ENCODE measurements around the gene GLIPR2.

Gene GLIPR2

GRCh38 chr9:36110434-36110833 lies 26.1 kb upstream of the GLIPR2 start:
- TF ChIP-seq CTCF (IDR thresholded peaks at IDR 0.05; ENCODE audit: control insufficient read depth, insufficient read depth, low read depth, low read length, missing control alignments), result peak; percentile 15
- no peak overlapping the region for H3K4me3 ChIP-seq (ENCODE audit: control insufficient read depth, low read depth, low read length)
- DNase-seq (ENCODE audit: low read depth), result no peak

- no peak overlapping the region for H3K4me3 ChIP-seq (ENCODE audit: control insufficient read depth, low read depth, low read length)
- no peak for TF ChIP-seq CTCF (IDR thresholded peaks at IDR 0.05; ENCODE audit: control insufficient read depth, insufficient read depth, low read depth, low read length, missing control alignments)
Observed at GRCh38 chr9:36112516-36112915, 24.0 kb upstream of the GLIPR2 start.

GRCh38 chr9:36113999-36114398 lies 22.5 kb upstream of the GLIPR2 start:
- no peak for DNase-seq (ENCODE audit: low read depth)
- TF ChIP-seq CTCF (IDR thresholded peaks at IDR 0.05; ENCODE audit: control insufficient read depth, insufficient read depth, low read depth, low read length, missing control alignments), result no peak
- no peak overlapping the region for H3K4me3 ChIP-seq (ENCODE audit: control insufficient read depth, low read depth, low read length)

More at GRCh38 chr9:36112516-36112915, 24.0 kb upstream of the GLIPR2 start:
- DNase-seq (ENCODE audit: low read depth), result no peak

GRCh38 chr9:36116593-36116992 lies 19.9 kb upstream of the GLIPR2 start:
- H3K4me3 ChIP-seq (ENCODE audit: control insufficient read depth, low read depth, low read length), result no peak overlapping the region
- TF ChIP-seq CTCF (IDR thresholded peaks at IDR 0.05; ENCODE audit: control insufficient read depth, insufficient read depth, low read depth, low read length, missing control alignments), result no peak
- DNase-seq (ENCODE audit: low read depth), result no peak

DNA sequence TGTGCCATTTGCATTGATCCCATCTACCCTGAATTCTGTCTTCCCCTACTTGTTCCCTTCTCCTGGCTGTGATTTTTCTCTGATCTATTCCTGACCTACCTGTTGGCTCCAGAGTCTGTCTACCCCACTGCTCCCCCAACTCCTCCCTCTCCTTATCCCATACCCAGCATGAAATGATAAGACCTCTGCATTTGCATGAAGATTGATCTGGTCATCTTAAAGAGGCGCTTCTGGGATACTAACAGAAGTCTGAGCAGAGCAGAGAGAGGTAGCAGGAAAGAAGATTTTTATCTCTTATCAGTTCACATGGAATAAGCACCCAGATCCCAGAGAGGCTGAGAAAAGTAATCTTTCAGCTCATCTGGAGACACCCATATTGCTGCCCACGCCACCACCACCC lies 18.3 kb upstream of the GLIPR2 start:
- no peak for DNase-seq (ENCODE audit: low read depth)
- no peak for TF ChIP-seq CTCF (IDR thresholded peaks at IDR 0.05; ENCODE audit: control insufficient read depth, insufficient read depth, low read depth, low read length, missing control alignments)
- H3K4me3 ChIP-seq (ENCODE audit: control insufficient read depth, low read depth, low read length), result no peak overlapping the region

DNA sequence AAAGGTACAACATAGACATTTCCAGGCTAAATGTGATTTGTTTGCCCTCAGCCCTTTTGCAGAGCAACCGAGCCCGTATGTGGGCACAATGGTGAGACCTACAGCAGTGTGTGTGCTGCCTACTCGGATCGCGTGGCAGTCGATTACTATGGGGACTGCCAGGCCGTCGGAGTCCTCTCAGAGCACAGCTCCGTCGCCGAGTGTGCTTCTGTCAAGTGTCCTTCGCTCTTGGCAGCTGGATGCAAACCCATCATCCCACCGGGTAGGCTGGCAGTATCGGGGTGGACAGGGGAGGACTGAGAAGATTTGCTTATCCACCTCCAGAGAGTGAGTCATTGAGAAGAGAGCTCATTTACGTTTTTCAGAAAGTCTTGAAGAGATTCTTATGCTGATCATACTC lies 17.8 kb upstream of the GLIPR2 start:
- DNase-seq (ENCODE audit: low read depth), result no peak
- TF ChIP-seq CTCF (IDR thresholded peaks at IDR 0.05; ENCODE audit: control insufficient read depth, insufficient read depth, low read depth, low read length, missing control alignments), result no peak
- H3K4me3 ChIP-seq (ENCODE audit: control insufficient read depth, low read depth, low read length), result no peak overlapping the region

DNA sequence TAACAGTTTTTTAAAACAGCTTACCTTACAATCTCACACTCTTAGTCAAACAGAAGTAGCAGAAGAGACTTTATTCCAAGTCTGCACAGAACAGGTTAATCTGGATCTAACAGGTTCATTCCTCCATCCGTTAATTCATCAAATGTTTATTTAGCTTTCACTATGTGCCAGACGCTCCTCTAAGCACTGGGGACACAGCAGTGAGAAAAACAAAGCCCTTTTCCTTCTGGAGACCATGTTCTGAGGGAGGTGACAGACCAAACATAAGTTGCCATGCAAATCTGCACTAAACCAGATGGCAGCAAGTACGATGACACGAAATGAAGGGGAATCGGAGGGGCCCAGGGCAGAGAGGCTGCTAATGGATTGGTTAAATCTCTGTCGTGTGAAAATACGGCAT lies 17.1 kb upstream of the GLIPR2 start:
- no peak overlapping the region for H3K4me3 ChIP-seq (ENCODE audit: control insufficient read depth, low read depth, low read length)
- TF ChIP-seq CTCF (IDR thresholded peaks at IDR 0.05; ENCODE audit: control insufficient read depth, insufficient read depth, low read depth, low read length, missing control alignments), result no peak
- DNase-seq (ENCODE audit: low read depth), result no peak

Data from AG09309 (cell line).